ENCODE measurements around the gene TMPRSS4. TPM values are rescaled to one million over a fixed set of nuclear protein-coding genes. Genes with fewer than 3 reads are reported as not detected.

Gene TMPRSS4
- total RNA-seq, 1 donor from 2014 or later: not detected

DNA sequence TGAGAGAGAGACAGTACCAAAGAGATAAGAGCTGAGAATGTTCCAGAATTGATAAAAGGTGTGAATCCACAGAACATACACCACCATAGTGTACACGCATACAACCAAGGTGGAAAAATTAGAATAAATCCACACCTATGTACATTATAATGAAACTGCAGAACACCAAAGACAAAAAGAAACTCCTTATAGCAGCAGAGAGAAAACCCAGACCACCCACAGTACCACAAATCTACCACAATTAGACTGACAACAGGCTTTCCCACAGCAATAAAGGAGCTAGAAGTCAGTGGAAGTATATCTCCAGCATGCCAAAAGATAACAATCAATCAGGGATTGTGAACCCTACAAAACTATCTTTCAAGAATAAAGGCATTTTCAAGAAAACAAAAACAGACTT is 43.9 kb downstream of the TMPRSS4 start:
- H3K36me3 Mint-ChIP-seq (ENCODE audit: low read depth, unreplicated experiment): no peaks in the 10 kb centered on the region
- peaks cover 1% of the 10 kb centered on the region for H3K27me3 Mint-ChIP-seq (ENCODE audit: unreplicated experiment)
- no peak overlapping the region for H3K27ac Mint-ChIP-seq (ENCODE audit: unreplicated experiment)
- DNase-seq (ENCODE audit: low spot score): no peak
- TF ChIP-seq, protein P1, sequence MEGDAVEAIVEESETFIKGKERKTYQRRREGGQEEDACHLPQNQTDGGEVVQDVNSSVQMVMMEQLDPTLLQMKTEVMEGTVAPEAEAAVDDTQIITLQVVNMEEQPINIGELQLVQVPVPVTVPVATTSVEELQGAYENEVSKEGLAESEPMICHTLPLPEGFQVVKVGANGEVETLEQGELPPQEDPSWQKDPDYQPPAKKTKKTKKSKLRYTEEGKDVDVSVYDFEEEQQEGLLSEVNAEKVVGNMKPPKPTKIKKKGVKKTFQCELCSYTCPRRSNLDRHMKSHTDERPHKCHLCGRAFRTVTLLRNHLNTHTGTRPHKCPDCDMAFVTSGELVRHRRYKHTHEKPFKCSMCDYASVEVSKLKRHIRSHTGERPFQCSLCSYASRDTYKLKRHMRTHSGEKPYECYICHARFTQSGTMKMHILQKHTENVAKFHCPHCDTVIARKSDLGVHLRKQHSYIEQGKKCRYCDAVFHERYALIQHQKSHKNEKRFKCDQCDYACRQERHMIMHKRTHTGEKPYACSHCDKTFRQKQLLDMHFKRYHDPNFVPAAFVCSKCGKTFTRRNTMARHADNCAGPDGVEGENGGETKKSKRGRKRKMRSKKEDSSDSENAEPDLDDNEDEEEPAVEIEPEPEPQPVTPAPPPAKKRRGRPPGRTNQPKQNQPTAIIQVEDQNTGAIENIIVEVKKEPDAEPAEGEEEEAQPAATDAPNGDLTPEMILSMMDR (IDR thresholded peaks at IDR 0.05; ENCODE audit: unreplicated experiment): no peak
- H3K4me3 Mint-ChIP-seq (ENCODE audit: unreplicated experiment): no peak overlapping the region
- H3K9me3 Mint-ChIP-seq (ENCODE audit: unreplicated experiment): no peaks in the 10 kb centered on the region
- peaks cover 13% of the 10 kb centered on the region for H3K4me1 Mint-ChIP-seq (ENCODE audit: unreplicated experiment)

DNA sequence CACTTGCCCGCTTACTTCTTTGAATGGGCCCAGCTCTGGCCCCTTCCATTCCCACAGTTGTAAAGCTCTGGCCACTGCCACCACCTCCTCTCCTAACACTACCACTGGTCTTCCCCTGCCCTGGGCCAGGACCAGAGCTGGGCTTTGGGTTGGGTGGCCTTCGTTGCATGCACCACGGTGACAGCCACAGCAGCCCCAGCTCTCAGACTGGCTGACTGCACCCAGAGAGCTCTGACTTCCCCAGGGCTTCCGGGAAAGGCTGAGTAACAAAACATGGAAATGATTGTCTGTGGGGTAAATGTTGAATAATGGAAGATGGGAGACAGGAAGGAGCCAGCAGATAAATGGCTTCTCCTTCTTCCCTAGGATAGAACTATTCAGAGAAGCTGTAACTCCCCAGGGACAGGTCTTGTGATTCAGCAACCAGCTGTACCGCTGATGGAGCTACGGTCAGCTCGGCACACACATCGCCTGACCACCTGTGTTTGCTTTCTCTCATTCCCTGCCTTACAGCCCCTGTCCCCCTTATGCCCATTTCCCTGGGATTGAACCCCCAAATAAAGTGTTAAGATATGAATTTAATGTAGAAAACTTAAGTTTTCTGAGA is 48.2 kb downstream of the TMPRSS4 start:
- Mint-ChIP-seq H3K4me1 (ENCODE audit: unreplicated experiment) (peaks cover 20% of the 10 kb centered on the region), H3K9me3 (ENCODE audit: unreplicated experiment) (no peaks in the 10 kb centered on the region), H3K27me3 (ENCODE audit: unreplicated experiment) (no peaks in the 10 kb centered on the region), H3K27ac (ENCODE audit: unreplicated experiment) (peak overlapping the region; percentile 87), H3K4me3 (ENCODE audit: unreplicated experiment) (no peak overlapping the region), H3K36me3 (ENCODE audit: low read depth, unreplicated experiment) (no peaks in the 10 kb centered on the region)
- TF ChIP-seq, protein P1 (IDR thresholded peaks at IDR 0.05; ENCODE audit: unreplicated experiment): no peak
- no peak for DNase-seq (ENCODE audit: low spot score)

DNA sequence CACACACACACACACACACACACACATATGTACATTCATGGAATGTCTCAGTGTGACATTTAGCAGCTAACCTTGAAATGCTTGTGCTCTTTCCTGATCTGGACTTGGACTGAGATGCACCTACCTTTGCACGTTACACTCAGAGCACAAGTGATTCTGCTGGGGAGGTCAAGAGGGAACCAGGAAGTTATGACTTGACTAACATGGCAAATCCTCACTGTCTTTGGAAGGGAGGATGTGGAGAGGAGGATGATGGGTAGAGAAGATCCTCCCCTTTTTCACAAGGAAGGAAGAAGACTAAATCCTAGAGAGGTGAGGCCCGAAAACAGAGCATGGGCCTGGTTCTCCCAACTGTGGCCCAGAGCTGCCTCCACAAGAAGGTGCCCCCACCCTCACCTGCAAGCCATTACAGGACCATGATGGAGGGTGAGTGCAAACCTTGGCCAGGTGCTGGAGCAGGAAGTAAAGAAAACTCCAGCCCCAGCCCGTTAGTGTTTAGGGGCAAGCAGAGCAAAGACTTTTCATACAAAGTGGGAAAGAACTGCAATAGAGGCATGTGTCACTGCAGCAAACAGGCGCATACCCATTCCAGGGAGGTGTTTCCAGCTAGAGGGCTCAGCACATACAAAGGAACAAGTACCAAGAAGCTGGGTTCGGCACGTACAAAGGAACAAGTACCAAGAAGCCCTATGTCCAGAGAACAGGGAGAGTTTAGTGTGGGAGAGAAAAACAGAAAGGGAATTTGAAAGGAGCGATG is 49.4 kb downstream of the TMPRSS4 start:
- no peaks in the 10 kb centered on the region for H3K27me3 Mint-ChIP-seq (ENCODE audit: unreplicated experiment)
- no peak for DNase-seq (ENCODE audit: low spot score)
- H3K4me1 Mint-ChIP-seq (ENCODE audit: unreplicated experiment): peaks cover 20% of the 10 kb centered on the region
- no peaks in the 10 kb centered on the region for H3K9me3 Mint-ChIP-seq (ENCODE audit: unreplicated experiment)
- no peaks in the 10 kb centered on the region for H3K36me3 Mint-ChIP-seq (ENCODE audit: low read depth, unreplicated experiment)
- no peak overlapping the region for H3K4me3 Mint-ChIP-seq (ENCODE audit: unreplicated experiment)
- TF ChIP-seq, protein P1 (IDR thresholded peaks at IDR 0.05; ENCODE audit: unreplicated experiment): no peak
- H3K27ac Mint-ChIP-seq (ENCODE audit: unreplicated experiment): no peak overlapping the region

DNA sequence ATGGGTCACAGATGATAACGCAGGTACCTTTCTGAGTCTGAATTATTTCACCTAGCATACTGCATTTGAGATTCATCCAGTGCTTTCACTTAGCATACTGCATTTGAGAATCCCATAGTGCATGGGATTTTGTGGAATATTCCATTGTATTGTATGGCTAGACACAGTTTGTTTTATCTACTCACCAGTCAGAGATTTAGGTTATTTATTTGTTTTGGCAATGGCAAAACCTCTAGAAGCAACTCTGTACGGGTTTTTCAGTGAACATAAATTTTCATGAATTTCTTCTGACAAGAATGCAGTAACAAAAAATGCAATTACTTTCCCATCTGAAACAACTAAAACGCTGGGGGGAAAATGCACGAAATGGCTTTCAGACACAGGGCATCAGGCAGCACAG is 51.4 kb downstream of the TMPRSS4 start:
- Mint-ChIP-seq H3K27ac (ENCODE audit: unreplicated experiment) (no peak overlapping the region), H3K36me3 (ENCODE audit: low read depth, unreplicated experiment) (no peaks in the 10 kb centered on the region), H3K4me3 (ENCODE audit: unreplicated experiment) (no peak overlapping the region), H3K4me1 (ENCODE audit: unreplicated experiment) (peaks cover 20% of the 10 kb centered on the region), H3K9me3 (ENCODE audit: unreplicated experiment) (no peaks in the 10 kb centered on the region), H3K27me3 (ENCODE audit: unreplicated experiment) (peaks cover 2% of the 10 kb centered on the region)
- DNase-seq (ENCODE audit: low spot score): no peak
- TF ChIP-seq, protein P1 (IDR thresholded peaks at IDR 0.05; ENCODE audit: unreplicated experiment): no peak

Data from endothelial cell (in vitro differentiated cells).